Stomach (tissue), 4 donors: Measurements from ENCODE around the gene CEP41.

Source experiments
- CTCF ChIP-seq, 7 experiments: fragments of 450-650 bp in 4 of 7; fragments of 200-600 bp in 3 of 7; sonication (generic) in 3 of 7; IDR thresholded peaks; one replicate each; pipeline ENCODE4 v1.5.1; 2016 to 2019; ENCODE audit warnings: antibody characterized with exemption in 7 of 7, control low read depth in 2 of 7, mild to moderate bottlenecking in 1 of 7
- EP300 ChIP-seq: sonication (generic); formaldehyde crosslinking; IDR thresholded peaks from one replicate; pipeline ENCODE4 v1.6.1; 2017; ENCODE audit warnings: antibody characterized with exemption
- POLR2A ChIP-seq, 4 donors: fragments of 450-650 bp; IDR thresholded peaks; one replicate each; pipeline ENCODE4 v1.6.1; 2016; ENCODE audit warnings: antibody characterized with exemption in 4 of 4, control low read depth in 2 of 4, mild to moderate bottlenecking in 1 of 4, moderate library complexity in 1 of 4

- TF ChIP-seq POLR2A (IDR thresholded peaks at IDR 0.05), result no peak
- no peak for TF ChIP-seq CTCF (IDR thresholded peaks at IDR 0.05)
- no peak for TF ChIP-seq EP300
Observed at GRCh38 chr7:130379019-130379418, 61.8 kb downstream of the CEP41 start.
